Body of pancreas (tissue), 4 donors: ENCODE measurements around the gene CDH4.

Source experiments
- POLR2A ChIP-seq, 3 donors: fragments of 450-650 bp; IDR thresholded peaks; one replicate each; pipeline ENCODE4 v1.6.1; 2016; ENCODE audit warnings: antibody characterized with exemption in 3 of 3, mild to moderate bottlenecking in 2 of 3
- TF ChIP-seq, protein P1 (sequence below), 7 experiments: fragments of 450-650 bp in 4 of 7; fragments of 200-600 bp in 3 of 7; sonication (generic) in 3 of 7; IDR thresholded peaks; one replicate each; pipeline ENCODE4 v1.5.1; 2016 to 2019; ENCODE audit warnings: antibody characterized with exemption in 7 of 7

DNA sequence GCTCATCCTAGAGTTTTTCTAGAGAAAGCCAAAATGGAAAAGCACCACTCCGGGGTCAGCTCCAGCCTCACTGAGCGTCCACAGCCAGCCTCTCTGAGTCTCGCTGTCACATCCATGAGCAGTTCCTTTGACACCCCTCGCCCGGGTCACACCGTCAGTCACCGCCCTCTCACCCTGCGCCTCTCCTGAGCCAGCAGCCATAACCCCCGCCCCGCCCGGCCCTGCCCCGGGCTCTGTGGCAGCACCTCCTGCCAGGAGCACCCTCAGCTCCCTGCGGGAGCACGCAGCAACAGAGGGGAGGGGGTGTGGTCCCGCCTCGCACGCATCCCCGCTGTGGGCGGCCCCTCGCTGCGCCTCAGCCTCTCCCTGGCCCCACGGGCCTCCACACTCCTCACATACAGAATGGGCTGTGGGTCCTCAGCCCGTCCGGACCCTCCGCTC lies 545.9 kb downstream of the CDH4 start:
- TF ChIP-seq, protein P1, sequence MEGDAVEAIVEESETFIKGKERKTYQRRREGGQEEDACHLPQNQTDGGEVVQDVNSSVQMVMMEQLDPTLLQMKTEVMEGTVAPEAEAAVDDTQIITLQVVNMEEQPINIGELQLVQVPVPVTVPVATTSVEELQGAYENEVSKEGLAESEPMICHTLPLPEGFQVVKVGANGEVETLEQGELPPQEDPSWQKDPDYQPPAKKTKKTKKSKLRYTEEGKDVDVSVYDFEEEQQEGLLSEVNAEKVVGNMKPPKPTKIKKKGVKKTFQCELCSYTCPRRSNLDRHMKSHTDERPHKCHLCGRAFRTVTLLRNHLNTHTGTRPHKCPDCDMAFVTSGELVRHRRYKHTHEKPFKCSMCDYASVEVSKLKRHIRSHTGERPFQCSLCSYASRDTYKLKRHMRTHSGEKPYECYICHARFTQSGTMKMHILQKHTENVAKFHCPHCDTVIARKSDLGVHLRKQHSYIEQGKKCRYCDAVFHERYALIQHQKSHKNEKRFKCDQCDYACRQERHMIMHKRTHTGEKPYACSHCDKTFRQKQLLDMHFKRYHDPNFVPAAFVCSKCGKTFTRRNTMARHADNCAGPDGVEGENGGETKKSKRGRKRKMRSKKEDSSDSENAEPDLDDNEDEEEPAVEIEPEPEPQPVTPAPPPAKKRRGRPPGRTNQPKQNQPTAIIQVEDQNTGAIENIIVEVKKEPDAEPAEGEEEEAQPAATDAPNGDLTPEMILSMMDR (IDR thresholded peaks at IDR 0.05): no peak
- no peak for TF ChIP-seq POLR2A (IDR thresholded peaks at IDR 0.05)
